HepG2 (cell line): ENCODE measurements around the gene FAHD1. TPM values are rescaled to one million over a fixed set of nuclear protein-coding genes. Genes with fewer than 3 reads are reported as not detected.
A peak's percentile ranks its signal among the peaks of the same experiment; 100 is the strongest.

Source experiments
- ATAC-seq: fragments of 200-7000 bp; cut with Tn5 transposase; 3 replicates; pipeline ENCODE4 v1.9.1; 2020; ENCODE audit warnings: mild to moderate bottlenecking, moderate library complexity
- BruUV-seq: library from RNA; stranded (reverse); fragments of 400-500 nt; replicated peaks from 2 replicates; lab custom pipeline; 2021; lab: Mats Ljungman, UMichigan
- CTCF ChIA-PET: fragments of 300-600 bp; formaldehyde crosslinking; extraction: SDS; loops from one replicate; lab custom pipeline; 2021; ENCODE audit warnings: low total read pairs, inconsistent platforms, low intra/inter-chr PET ratio; lab: Yijun Ruan, JAX
- POLR2A ChIA-PET: fragments of 350-600 bp; sonication (Branson Sonifier 250); formaldehyde crosslinking; loops from one replicate; lab custom pipeline; 2020; ENCODE audit warnings: antibody characterized with exemption, inconsistent platforms; lab: Yijun Ruan, JAX
- DNase-seq: peaks from one replicate; pipeline ENCODE4 v3.0.0-alpha.2; 2015; ENCODE audit warnings: low spot score
- FAIRE-seq: peaks from 3 replicates; lab custom pipeline; 2011; peaks lifted over from hg19 to GRCh38; lab: Jason Lieb, UNC
- H2AFZ ChIP-seq: one replicate; pipeline ENCODE4 v1.6.1; 2011; ENCODE audit warnings: low read length, inconsistent platforms
- H3K27ac ChIP-seq: fragments of 300-600 bp; 3 replicates; pipeline ENCODE4 v1.8.0; 2011; ENCODE audit warnings: mixed run types, mild to moderate bottlenecking, mixed read lengths, low read length, inconsistent platforms; ENCODE audit not compliant: insufficient read depth; ENCODE audit errors: extremely low read length
- H3K27me3 ChIP-seq, 2 experiments: fragments of 200-600 bp in 1 of 2; 2 replicates in 1 of 2; 3 replicates in 1 of 2; pipeline versions ENCODE4 v1.6.0 to v1.8.0; 2011; ENCODE audit warnings: low read length in 2 of 2, mild to moderate bottlenecking in 2 of 2, moderate library complexity in 2 of 2, inconsistent platforms in 1 of 2; ENCODE audit not compliant: insufficient read depth in 2 of 2, control insufficient read depth in 1 of 2
- H3K36me3 ChIP-seq, 2 experiments: fragments of 200-600 bp in 1 of 2; replicated peaks in 1 of 2; 2 replicates in 1 of 2; 3 replicates in 1 of 2; pipeline versions ENCODE4 v1.5.1 to v1.8.0; 2011; ENCODE audit warnings: low read length in 2 of 2, inconsistent platforms in 1 of 2; ENCODE audit not compliant: insufficient read depth in 2 of 2, control insufficient read depth in 1 of 2
- H3K4me1 ChIP-seq: 2 replicates; pipeline ENCODE4 v1.5.1; 2012; ENCODE audit warnings: low read length, inconsistent platforms; ENCODE audit not compliant: insufficient read depth
- H3K4me2 ChIP-seq: 2 replicates; pipeline ENCODE4 v1.6.0; 2011; ENCODE audit warnings: low read depth, low read length, inconsistent platforms
- H3K4me3 ChIP-seq, 3 experiments: fragments of 200-600 bp in 1 of 3; sonication (generic), shearing (Covaris generic) in 1 of 3; replicated peaks in 1 of 3; 2 replicates each; pipeline ENCODE4 v1.5.1; 2011 to 2016; ENCODE audit warnings: low read length in 3 of 3, inconsistent platforms in 2 of 3, low read depth in 2 of 3, mild to moderate bottlenecking in 2 of 3, control low read depth in 1 of 3, mixed read lengths in 1 of 3; ENCODE audit not compliant: insufficient read depth in 1 of 3
- H3K79me2 ChIP-seq: one replicate; pipeline ENCODE4 v1.6.1; 2011; ENCODE audit warnings: low read length, inconsistent platforms; ENCODE audit not compliant: insufficient read depth
- H3K9ac ChIP-seq: 2 replicates; pipeline ENCODE4 v1.6.0; 2011; ENCODE audit warnings: mild to moderate bottlenecking, low read depth, low read length, inconsistent platforms; ENCODE audit not compliant: insufficient read depth
- H3K9me3 ChIP-seq: 2 replicates; pipeline ENCODE4 v1.5.1; 2012; ENCODE audit warnings: mild to moderate bottlenecking, low read length
- H4K20me1 ChIP-seq: 2 replicates; pipeline ENCODE4 v1.6.0; 2011; ENCODE audit warnings: inconsistent platforms, mild to moderate bottlenecking, low read length, moderate library complexity; ENCODE audit not compliant: insufficient read depth
- DMAP1 ChIP-seq: IDR thresholded peaks from 2 replicates; pipeline ENCODE4 v1.6.1; 2016
- SETDB1 ChIP-seq: sonication (generic); formaldehyde crosslinking; IDR thresholded peaks from 2 replicates; pipeline ENCODE4 v1.5.1; 2020; ENCODE audit warnings: missing genetic modification reagents, mild to moderate bottlenecking, borderline replicate concordance
- SOX6 ChIP-seq, 2 experiments: fragments of 450-650 bp in 1 of 2; sonication (generic) in 1 of 2; formaldehyde crosslinking in 1 of 2; IDR thresholded peaks; 2 replicates each; pipeline versions ENCODE4 v1.4.0 to v1.6.1; 2017 to 2020; ENCODE audit warnings: antibody characterized with exemption in 1 of 2, mild to moderate bottlenecking in 1 of 2, missing genetic modification reagents in 1 of 2
- SRY ChIP-seq: sonication (generic); formaldehyde crosslinking; IDR thresholded peaks from 2 replicates; pipeline ENCODE4 v1.8.0; 2022; ENCODE audit warnings: mild to moderate bottlenecking, missing genetic modification reagents
- SUZ12 ChIP-seq: fragments of 150-350 bp; IDR thresholded peaks from 2 replicates; pipeline ENCODE4 v1.6.1; 2014; ENCODE audit warnings: low read depth, low read length
- TEAD2 ChIP-seq: sonication (generic); formaldehyde crosslinking; IDR thresholded peaks from 2 replicates; pipeline ENCODE4 v1.9.0; 2021; ENCODE audit warnings: missing genetic modification reagents
- ZBTB1 ChIP-seq: sonication (generic); formaldehyde crosslinking; IDR thresholded peaks from 2 replicates; pipeline ENCODE4 v1.4.0; 2020; ENCODE audit warnings: missing genetic modification reagents, borderline replicate concordance
- ZBTB7A ChIP-seq: sonication (generic); formaldehyde crosslinking; IDR thresholded peaks from 2 replicates; pipeline ENCODE4 v1.8.0; 2022; ENCODE audit warnings: mild to moderate bottlenecking, missing genetic modification reagents
- ZNF333 ChIP-seq: sonication (generic); formaldehyde crosslinking; IDR thresholded peaks from 2 replicates; pipeline ENCODE4 v1.4.0; 2020; ENCODE audit warnings: mild to moderate bottlenecking, missing genetic modification reagents, borderline replicate concordance
- ZNF543 ChIP-seq: sonication (generic); formaldehyde crosslinking; IDR thresholded peaks from 2 replicates; pipeline ENCODE4 v1.4.0; 2020; ENCODE audit warnings: mild to moderate bottlenecking, missing genetic modification reagents
- ZNF556 ChIP-seq: sonication (generic); formaldehyde crosslinking; IDR thresholded peaks from 2 replicates; pipeline ENCODE4 v1.4.0; 2020; ENCODE audit warnings: mild to moderate bottlenecking, missing genetic modification reagents, borderline replicate concordance
- ZSCAN25 ChIP-seq: sonication (generic); formaldehyde crosslinking; IDR thresholded peaks from 2 replicates; pipeline ENCODE4 v1.8.0; 2022; ENCODE audit warnings: mild to moderate bottlenecking, missing genetic modification reagents
- WGBS: methylation state at CpG from one replicate; pipeline ENCODE4 v1.1.6; 2017; ENCODE audit warnings: low lambda C conversion rate; 5-methylcytosine and 5-hydroxymethylcytosine counted together
- in situ Hi-C: cut with HindIII; loops from 2 replicates; pipeline ENCODE4 v1.10.0; 2017; ENCODE audit warnings: low pct_unique_long_range_greater_than_20kb; ENCODE audit not compliant: extremely low pct_ligation_motif_present
- intact Hi-C: fragments of 100-400 bp; cut with micrococcal nuclease; formaldehyde crosslinking; loops from one replicate; pipeline ENCODE4 v1.10.0; 2022; ENCODE audit not compliant: unreplicated experiment
- polyA plus RNA-seq, 8 experiments: library from polyadenylated mRNA; depleted of rRNA in 3 of 8; stranded (reverse) in 7 of 8; unstranded in 1 of 8; fragments of >200 nt; fragmentation: Illumina TruSeq in 4 of 8; extraction: Trizol in 4 of 8; gene quantifications; 2 replicates each; pipeline versions ENCODE4 v1.2.1 to v1.2.3, GENCODE V29; 2011 to 2016; ENCODE audit warnings: low read depth in 4 of 8, missing spikeins in 1 of 8, mixed read lengths in 1 of 8; ENCODE audit not compliant: insufficient read depth in 1 of 8
- total RNA-seq, 5 experiments: library from RNA; depleted of rRNA; stranded (reverse); fragments of >200 nt; fragmentation: Illumina TruSeq; extraction: Trizol; gene quantifications; 2 replicates each; pipeline ENCODE4 v1.2.3, GENCODE V29; 2016; ENCODE audit warnings: low read depth in 1 of 5
- TF ChIP-seq, protein P1 (sequence below): IDR thresholded peaks from 2 replicates; pipeline ENCODE4 v1.6.1; 2016; ENCODE audit warnings: missing compliant biosample characterization, missing genetic modification reagents, borderline replicate concordance
- TF ChIP-seq, protein P2 (sequence below): sonication (generic); formaldehyde crosslinking; IDR thresholded peaks from 2 replicates; pipeline ENCODE4 v1.4.0; 2020; ENCODE audit warnings: mild to moderate bottlenecking, missing genetic modification reagents
- TF ChIP-seq, protein P3 (sequence below): IDR thresholded peaks from 2 replicates; pipeline ENCODE4 v1.6.1; 2018; ENCODE audit warnings: missing genetic modification reagents

FAHD1 gene
- total and polyA plus RNA-seq, 2 of the 13 experiments (the other 11 are each of a cell fraction or from before 2014, with no cell fraction given) = 39.0 to 45.3 TPM

DNA sequence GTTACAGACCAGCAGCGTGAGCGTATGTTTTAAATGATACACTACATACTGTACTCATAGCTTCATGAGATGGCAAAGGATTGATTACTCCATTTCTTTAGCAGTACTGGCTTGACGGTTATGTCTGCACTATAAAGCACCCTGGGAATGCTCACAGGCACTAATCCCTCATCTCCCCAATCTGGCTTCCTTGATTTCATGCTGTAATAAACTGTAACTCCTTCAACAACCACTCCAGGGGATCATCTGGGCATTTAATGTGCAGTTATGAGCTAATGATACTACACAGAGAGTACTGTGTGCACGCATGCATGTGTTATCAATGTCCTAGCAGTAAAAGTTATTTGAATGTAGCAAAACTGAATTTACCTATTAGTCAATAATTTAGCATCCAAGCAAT lies 24.8 kb downstream of the FAHD1 start:
- no TSS peak for BruUV-seq
- ChIA-PET POLR2A (no interaction called here), CTCF (no interaction called here)

DNA sequence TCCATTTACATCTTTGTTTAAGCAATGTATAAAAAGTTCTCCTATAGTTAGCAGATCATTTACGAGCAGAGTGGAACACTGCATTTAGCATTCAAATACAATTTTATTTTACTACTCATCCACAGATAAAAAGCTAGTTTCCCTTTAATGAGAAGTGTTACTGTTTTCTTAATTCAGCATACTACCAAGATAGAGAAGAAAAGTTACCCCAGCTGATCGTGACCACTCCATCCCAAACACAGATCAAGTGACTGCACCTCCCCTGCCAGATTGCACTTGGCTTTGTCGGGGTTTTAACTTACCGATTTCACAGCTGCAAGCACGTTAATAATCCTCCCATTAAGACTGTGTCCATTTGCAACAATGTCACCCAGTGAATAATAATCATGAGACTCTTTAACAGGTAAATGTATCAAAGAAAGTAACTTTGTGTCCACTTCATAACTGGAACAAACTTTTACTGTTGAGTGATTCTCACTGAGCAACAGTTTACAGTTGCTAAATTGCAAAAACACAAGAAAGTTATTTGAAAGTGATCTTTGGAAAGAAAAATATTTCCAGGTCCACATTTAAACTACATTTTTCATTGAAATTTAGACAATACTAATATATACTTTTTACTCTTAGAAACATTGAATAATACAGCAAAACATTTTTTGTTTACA lies 30.6 kb downstream of the FAHD1 start:
- ChIA-PET CTCF (no interaction called here), POLR2A (interaction anchor here (0.8 to 1.2 kb wide), 3 partner anchors 27 to 83 kb away, joined by 3 to 5 read pairs (median 3); no protein-coding TSS in a partner anchor)
- in situ Hi-C loops (no loop called here), intact Hi-C loops (no loop called here)
- no peaks in the 10 kb centered on the region for H3K9me3 ChIP-seq
- no peak for FAIRE-seq
- H3K9ac ChIP-seq = no peak overlapping the region
- no peaks in the 10 kb centered on the region for H3K79me2 ChIP-seq
- H3K27me3 ChIP-seq = peaks cover 2 to 14% of the 10 kb centered on the region in 2 experiments; a peak in 3 of 5 replicates
- peaks cover 23% of the 10 kb centered on the region for H3K4me1 ChIP-seq
- H3K36me3 ChIP-seq = no peaks in the 10 kb centered on the region
- DNase-seq = no peak
- WGBS = 19% methylated on average over 5 of the region's 5 CpGs
- no peak for ATAC-seq
- H4K20me1 ChIP-seq = no peaks in the 10 kb centered on the region
- peak overlapping the region; percentile 61 for H3K4me2 ChIP-seq
- no peak overlapping the region for H2AFZ ChIP-seq
- no peak overlapping the region for H3K27ac ChIP-seq
- peak overlapping the region in 1 of 3 experiments; percentile 34; a peak in 1 of 6 replicates for H3K4me3 ChIP-seq
- BruUV-seq = no TSS peak
- TF ChIP-seq DMAP1 (no peak), TEAD2 (CRISPR knock-in tag) (no peak), ZNF333 (CRISPR knock-in tag) (no peak), SETDB1 (CRISPR knock-in tag) (no peak), ZSCAN25 (CRISPR knock-in tag) (no peak), SUZ12 (no peak), ZBTB1 (CRISPR knock-in tag) (no peak), ZNF543 (no peak), SOX6 (IDR thresholded peaks at IDR 0.05) (no peak), SOX6 (CRISPR knock-in tag; IDR thresholded peaks at IDR 0.05) (no peak), SRY (CRISPR knock-in tag) (no peak), ZNF556 (no peak)
- TF ChIP-seq, protein P1, sequence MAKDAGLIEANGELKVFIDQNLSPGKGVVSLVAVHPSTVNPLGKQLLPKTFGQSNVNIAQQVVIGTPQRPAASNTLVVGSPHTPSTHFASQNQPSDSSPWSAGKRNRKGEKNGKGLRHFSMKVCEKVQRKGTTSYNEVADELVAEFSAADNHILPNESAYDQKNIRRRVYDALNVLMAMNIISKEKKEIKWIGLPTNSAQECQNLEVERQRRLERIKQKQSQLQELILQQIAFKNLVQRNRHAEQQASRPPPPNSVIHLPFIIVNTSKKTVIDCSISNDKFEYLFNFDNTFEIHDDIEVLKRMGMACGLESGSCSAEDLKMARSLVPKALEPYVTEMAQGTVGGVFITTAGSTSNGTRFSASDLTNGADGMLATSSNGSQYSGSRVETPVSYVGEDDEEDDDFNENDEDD = no peak

More for the DNA sequence above, 24.8 kb downstream of the FAHD1 start:
- DNase-seq (no peak), FAIRE-seq (no peak), ATAC-seq (no peak)
- Histone ChIP-seq H3K36me3 (no peaks in the 10 kb centered on the region), H3K79me2 (no peaks in the 10 kb centered on the region), H3K27me3 (peaks cover 1 to 3% of the 10 kb centered on the region in 2 experiments; a peak in 2 of 5 replicates), H3K27ac (no peak overlapping the region), H4K20me1 (no peaks in the 10 kb centered on the region), H3K9ac (no peak overlapping the region), H3K4me3 (no peak overlapping the region), H2AFZ (no peak overlapping the region), H3K4me2 (no peak overlapping the region), H3K4me1 (peaks cover 9% of the 10 kb centered on the region), H3K9me3 (no peaks in the 10 kb centered on the region)
- 64% methylated on average over 4 of the region's 4 CpGs for WGBS
- TF ChIP-seq, protein P2, sequence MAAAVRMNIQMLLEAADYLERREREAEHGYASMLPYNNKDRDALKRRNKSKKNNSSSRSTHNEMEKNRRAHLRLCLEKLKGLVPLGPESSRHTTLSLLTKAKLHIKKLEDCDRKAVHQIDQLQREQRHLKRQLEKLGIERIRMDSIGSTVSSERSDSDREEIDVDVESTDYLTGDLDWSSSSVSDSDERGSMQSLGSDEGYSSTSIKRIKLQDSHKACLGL (CRISPR knock-in tag) = no peak
- no peak for TF ChIP-seq ZBTB7A (CRISPR knock-in tag)
- TF ChIP-seq, protein P3, sequence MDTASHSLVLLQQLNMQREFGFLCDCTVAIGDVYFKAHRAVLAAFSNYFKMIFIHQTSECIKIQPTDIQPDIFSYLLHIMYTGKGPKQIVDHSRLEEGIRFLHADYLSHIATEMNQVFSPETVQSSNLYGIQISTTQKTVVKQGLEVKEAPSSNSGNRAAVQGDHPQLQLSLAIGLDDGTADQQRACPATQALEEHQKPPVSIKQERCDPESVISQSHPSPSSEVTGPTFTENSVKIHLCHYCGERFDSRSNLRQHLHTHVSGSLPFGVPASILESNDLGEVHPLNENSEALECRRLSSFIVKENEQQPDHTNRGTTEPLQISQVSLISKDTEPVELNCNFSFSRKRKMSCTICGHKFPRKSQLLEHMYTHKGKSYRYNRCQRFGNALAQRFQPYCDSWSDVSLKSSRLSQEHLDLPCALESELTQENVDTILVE (CRISPR knock-in tag) = no peak
- intact Hi-C loops (no loop called here), in situ Hi-C loops (no loop called here)
